Calu3 (cell line): ENCODE measurements around the gene PARG. TPM values are rescaled to one million over a fixed set of nuclear protein-coding genes. Genes with fewer than 3 reads are reported as not detected.
"Not testable (repeated sequence)": the region's sequence is repeated elsewhere in the genome, so short reads cannot be mapped to it uniquely, and the experiment has no call there.

ENCODE experiments used
- BruUV-seq: library from RNA; stranded (reverse); fragments of 400-500 nt; replicated peaks from 2 replicates; lab custom pipeline; 2021; lab: Mats Ljungman, UMichigan
- CTCF ChIA-PET: fragments of 300-600 bp; sonication (Branson Sonifier 250); formaldehyde crosslinking; loops from one replicate; lab custom pipeline; 2022; ENCODE audit warnings: antibody characterized with exemption; lab: Charles Lee
- DNase-seq: peaks from one replicate; pipeline ENCODE4 v3.0.0; 2022
- H3K27ac Mint-ChIP-seq: one replicate; pipeline ENCODE4 v1.8.0; 2022; ENCODE audit warnings: mixed read lengths; ENCODE audit not compliant: unreplicated experiment
- H3K27me3 Mint-ChIP-seq: one replicate; pipeline ENCODE4 v1.8.0; 2022; ENCODE audit warnings: mixed read lengths; ENCODE audit not compliant: unreplicated experiment
- H3K36me3 Mint-ChIP-seq: one replicate; pipeline ENCODE4 v1.8.0; 2022; ENCODE audit warnings: mild to moderate bottlenecking, moderate library complexity, mixed read lengths; ENCODE audit not compliant: insufficient read depth, unreplicated experiment
- H3K4me1 Mint-ChIP-seq: one replicate; pipeline ENCODE4 v1.8.0; 2022; ENCODE audit warnings: mild to moderate bottlenecking, low read depth, mixed read lengths; ENCODE audit not compliant: unreplicated experiment
- H3K4me3 Mint-ChIP-seq: one replicate; pipeline ENCODE4 v1.8.0; 2022; ENCODE audit warnings: mild to moderate bottlenecking, low read depth, moderate library complexity, mixed read lengths; ENCODE audit not compliant: unreplicated experiment
- H3K9me3 Mint-ChIP-seq: one replicate; pipeline ENCODE4 v1.8.0; 2022; ENCODE audit warnings: low read depth, mixed read lengths; ENCODE audit not compliant: unreplicated experiment
- intact Hi-C: fragments of 100-400 bp; cut with micrococcal nuclease; formaldehyde crosslinking; loops from one replicate; pipeline ENCODE4 v1.10.0; 2022; ENCODE audit not compliant: unreplicated experiment
- total RNA-seq: library from RNA; stranded (reverse); gene quantifications from 2 replicates; pipeline ENCODE4 v1.2.3, GENCODE V29; 2022

PARG gene
- total RNA-seq, 1 experiment from 2014 or later, result 41.1 TPM

GRCh38 chr10:49910295-49910694, 31.5 kb downstream of the PARG start:
- H3K4me3 Mint-ChIP-seq, H3K27ac Mint-ChIP-seq, BruUV-seq, H3K27me3 Mint-ChIP-seq, CTCF ChIA-PET, H3K9me3 Mint-ChIP-seq, DNase-seq, H3K4me1 Mint-ChIP-seq, H3K36me3 Mint-ChIP-seq: not testable (repeated sequence)
- intact Hi-C loops, result loop anchor here (10.0 kb wide), 1 partner anchor 315 kb away; no protein-coding TSS in a partner anchor

GRCh38 chr10:49908290-49909080, 33.3 kb downstream of the PARG start:
- H3K36me3 Mint-ChIP-seq, DNase-seq, intact Hi-C loops, BruUV-seq, H3K27ac Mint-ChIP-seq, H3K4me3 Mint-ChIP-seq, H3K27me3 Mint-ChIP-seq, H3K9me3 Mint-ChIP-seq, CTCF ChIA-PET, H3K4me1 Mint-ChIP-seq: not testable (repeated sequence)

DNA sequence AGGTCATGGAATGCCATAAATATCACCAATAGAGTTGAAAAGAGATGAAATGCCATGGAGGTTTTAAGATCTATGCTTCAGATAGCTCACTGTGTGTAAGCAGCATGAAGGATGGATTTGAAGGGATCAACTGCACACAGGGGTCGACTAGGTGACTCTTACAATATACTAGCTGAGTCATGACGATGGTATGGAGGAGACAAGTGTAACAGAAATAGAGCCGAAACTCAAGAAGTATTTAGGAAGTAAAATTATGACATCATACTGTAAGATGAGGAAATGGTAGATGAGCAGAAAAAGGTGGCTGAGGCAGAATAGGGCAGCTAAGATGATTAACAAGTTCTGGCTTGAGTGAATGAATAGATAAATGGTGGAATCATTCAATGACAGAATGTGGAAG, 38.0 kb downstream of the PARG start:
- BruUV-seq, DNase-seq, H3K36me3 Mint-ChIP-seq, intact Hi-C loops, H3K4me3 Mint-ChIP-seq, H3K9me3 Mint-ChIP-seq, H3K27me3 Mint-ChIP-seq, H3K4me1 Mint-ChIP-seq, CTCF ChIA-PET, H3K27ac Mint-ChIP-seq: not testable (repeated sequence)

DNA sequence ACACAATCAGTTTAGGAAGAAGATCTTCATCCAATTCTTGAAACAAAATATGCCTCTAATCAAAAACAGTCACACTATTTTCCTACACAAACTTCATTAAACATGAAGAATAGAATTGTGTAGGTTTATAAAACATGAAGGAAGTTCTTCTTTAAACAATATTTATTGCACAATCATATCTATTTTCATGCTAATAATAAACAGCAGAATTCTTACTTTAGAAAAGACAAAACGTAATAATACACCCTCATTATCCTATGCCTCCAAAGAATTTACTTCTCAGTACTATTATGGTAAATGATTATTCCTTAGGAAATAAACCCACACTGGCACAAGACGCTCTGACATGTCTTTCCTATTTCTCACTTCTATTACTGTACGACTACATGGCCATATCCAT, 41.4 kb downstream of the PARG start:
- BruUV-seq, H3K36me3 Mint-ChIP-seq, CTCF ChIA-PET, H3K27me3 Mint-ChIP-seq, H3K27ac Mint-ChIP-seq, intact Hi-C loops, H3K9me3 Mint-ChIP-seq, H3K4me1 Mint-ChIP-seq, H3K4me3 Mint-ChIP-seq, DNase-seq: not testable (repeated sequence)

GRCh38 chr10:49899999-49900398, 41.8 kb downstream of the PARG start:
- BruUV-seq, intact Hi-C loops, H3K36me3 Mint-ChIP-seq, H3K4me3 Mint-ChIP-seq, H3K27ac Mint-ChIP-seq, H3K4me1 Mint-ChIP-seq, H3K27me3 Mint-ChIP-seq, CTCF ChIA-PET, H3K9me3 Mint-ChIP-seq, DNase-seq: not testable (repeated sequence)

DNA sequence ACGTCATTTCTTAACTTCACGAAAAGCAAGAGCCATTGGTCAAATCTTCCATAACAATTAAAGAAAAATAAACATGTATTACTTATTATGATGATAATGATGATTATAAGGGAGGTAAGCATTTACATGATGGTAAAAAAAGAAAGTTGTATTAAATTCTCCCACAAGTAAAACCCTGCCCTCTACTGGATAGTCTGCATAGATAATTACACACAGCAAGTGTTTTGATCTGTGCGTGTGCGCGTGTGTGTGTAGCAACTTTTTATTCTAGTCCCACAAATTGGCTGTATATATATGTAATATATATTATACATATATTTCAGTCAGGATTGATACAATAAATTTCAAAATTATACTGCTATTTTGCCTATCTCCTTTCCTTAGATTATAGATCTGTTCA, 51.8 kb downstream of the PARG start:
- H3K4me3 Mint-ChIP-seq, intact Hi-C loops, H3K9me3 Mint-ChIP-seq, DNase-seq, H3K27me3 Mint-ChIP-seq, H3K4me1 Mint-ChIP-seq, H3K36me3 Mint-ChIP-seq, CTCF ChIA-PET, BruUV-seq, H3K27ac Mint-ChIP-seq: not testable (repeated sequence)

- H3K27ac Mint-ChIP-seq, H3K4me3 Mint-ChIP-seq: not testable (repeated sequence)
Measured at GRCh38 chr10:49884739-49885331, 57.0 kb downstream of the PARG start.

DNA sequence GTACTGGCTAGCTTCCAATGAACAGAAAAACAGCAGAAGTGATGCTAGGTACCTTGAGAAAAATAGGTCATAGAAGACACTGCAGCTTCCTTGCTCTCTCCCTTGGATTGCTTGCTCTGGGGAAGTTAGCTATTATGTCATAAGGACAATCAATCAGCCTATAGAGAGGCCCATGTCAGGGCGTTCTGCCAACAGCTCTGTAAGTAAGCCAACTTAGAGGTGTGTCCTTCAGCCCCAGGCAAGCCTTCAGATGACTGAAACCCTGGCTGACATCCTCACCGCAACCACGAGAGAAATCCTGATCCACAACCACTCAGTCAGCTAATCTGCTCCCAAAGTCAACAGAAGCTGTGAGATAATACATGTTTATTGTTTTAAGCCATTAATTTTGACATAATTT, 58.0 kb downstream of the PARG start:
- H3K36me3 Mint-ChIP-seq, H3K4me3 Mint-ChIP-seq, H3K9me3 Mint-ChIP-seq, CTCF ChIA-PET, H3K27me3 Mint-ChIP-seq, BruUV-seq, intact Hi-C loops, H3K4me1 Mint-ChIP-seq, H3K27ac Mint-ChIP-seq: not testable (repeated sequence)
- peak; percentile 52 for DNase-seq

More at GRCh38 chr10:49884739-49885331, 57.0 kb downstream of the PARG start:
- H3K9me3 Mint-ChIP-seq, DNase-seq, BruUV-seq, CTCF ChIA-PET, H3K36me3 Mint-ChIP-seq, H3K4me1 Mint-ChIP-seq, H3K27me3 Mint-ChIP-seq, intact Hi-C loops: not testable (repeated sequence)

GRCh38 chr10:49882327-49882726, 59.5 kb downstream of the PARG start:
- DNase-seq, H3K4me3 Mint-ChIP-seq, H3K4me1 Mint-ChIP-seq, BruUV-seq, H3K27ac Mint-ChIP-seq, CTCF ChIA-PET, H3K36me3 Mint-ChIP-seq, intact Hi-C loops, H3K9me3 Mint-ChIP-seq, H3K27me3 Mint-ChIP-seq: not testable (repeated sequence)

DNA sequence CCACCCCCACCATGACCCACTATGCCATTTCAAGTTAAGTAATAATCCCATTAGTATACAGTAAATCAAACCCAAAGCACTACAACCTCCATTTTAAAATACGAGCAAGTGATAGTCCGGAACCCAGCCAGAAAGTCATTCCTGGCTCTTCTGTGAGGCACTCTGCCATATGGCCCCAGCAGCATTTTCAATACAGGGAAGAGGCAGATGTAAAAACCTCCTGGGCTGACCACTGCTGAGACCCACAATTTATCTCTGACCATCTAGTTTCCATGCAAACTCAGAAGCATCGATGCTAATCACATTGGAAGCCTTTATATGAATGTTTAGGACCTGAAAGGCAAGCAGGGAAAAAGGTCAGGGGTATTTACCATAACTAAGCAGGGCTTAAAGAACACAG, 69.1 kb downstream of the PARG start:
- CTCF ChIA-PET, H3K4me3 Mint-ChIP-seq, BruUV-seq, H3K27me3 Mint-ChIP-seq, H3K4me1 Mint-ChIP-seq, H3K9me3 Mint-ChIP-seq, DNase-seq, H3K27ac Mint-ChIP-seq, intact Hi-C loops, H3K36me3 Mint-ChIP-seq: not testable (repeated sequence)
